A549 (cell line): ENCODE data around the gene PRKD1.

ENCODE experiments used
- ATOH8 ChIP-seq: fragments of 250-450 bp; sonication (Bioruptor Pico); IDR thresholded peaks from 2 replicates; pipeline ENCODE4 v1.5.0; 2020; ENCODE audit warnings: low read depth, mild to moderate bottlenecking, moderate library complexity
- CEBPB ChIP-seq, 2 experiments: fragments of >200 bp in 1 of 2; sonication (Bioruptor Twin) in 1 of 2; formaldehyde crosslinking in 1 of 2; IDR thresholded peaks; 2 replicates each; pipeline ENCODE4 v1.6.1; 2012 to 2016
- ESRRA ChIP-seq: fragments of 150-350 bp; IDR thresholded peaks from 2 replicates; pipeline ENCODE4 v1.6.1; 2014; ENCODE audit warnings: mild to moderate bottlenecking, low read length, borderline replicate concordance
- FOSL2 ChIP-seq, 2 experiments: fragments of 450-650 bp in 1 of 2; fragments of >200 bp in 1 of 2; sonication (Bioruptor Twin) in 1 of 2; formaldehyde crosslinking; IDR thresholded peaks; 2 replicates each; pipeline versions ENCODE4 v1.5.0 to v1.6.1; 2016 to 2020; ENCODE audit warnings: mild to moderate bottlenecking in 1 of 2, moderate library complexity in 1 of 2
- MAZ ChIP-seq: fragments of 150-350 bp; IDR thresholded peaks from 2 replicates; pipeline ENCODE4 v1.6.1; 2014; ENCODE audit warnings: antibody characterized with exemption, low read depth, low read length, borderline replicate concordance
- NR3C1 ChIP-seq: fragments of >200 bp; sonication (Bioruptor Twin); formaldehyde crosslinking; IDR thresholded peaks from 3 replicates; pipeline ENCODE4 v1.6.1; 2017
- POLR2A ChIP-seq: IDR thresholded peaks from 2 replicates; pipeline ENCODE4 v1.6.1; 2012; ENCODE audit warnings: mild to moderate bottlenecking, low read length
- REST ChIP-seq: fragments of 200-600 bp; sonication (generic); IDR thresholded peaks from 2 replicates; pipeline ENCODE4 v1.6.1; 2016; ENCODE audit warnings: antibody characterized with exemption, mild to moderate bottlenecking, moderate library complexity
- TP53 ChIP-seq: fragments of 250-450 bp; sonication (Bioruptor Pico); IDR thresholded peaks from 2 replicates; pipeline ENCODE4 v1.5.0; 2021; ENCODE audit warnings: mild to moderate bottlenecking, moderate library complexity
- TF ChIP-seq, protein P1 (sequence below): fragments of >200 bp; sonication (Bioruptor Twin); formaldehyde crosslinking; IDR thresholded peaks from 3 replicates; pipeline ENCODE4 v1.5.1; 2016
- TF ChIP-seq, protein P2 (sequence below): IDR thresholded peaks from 2 replicates; pipeline ENCODE4 v1.6.1; 2012
- TF ChIP-seq, protein P3 (sequence below): fragments of 150-350 bp; IDR thresholded peaks from 2 replicates; pipeline ENCODE4 v1.6.1; 2014; ENCODE audit warnings: low read depth, mild to moderate bottlenecking, low read length

DNA sequence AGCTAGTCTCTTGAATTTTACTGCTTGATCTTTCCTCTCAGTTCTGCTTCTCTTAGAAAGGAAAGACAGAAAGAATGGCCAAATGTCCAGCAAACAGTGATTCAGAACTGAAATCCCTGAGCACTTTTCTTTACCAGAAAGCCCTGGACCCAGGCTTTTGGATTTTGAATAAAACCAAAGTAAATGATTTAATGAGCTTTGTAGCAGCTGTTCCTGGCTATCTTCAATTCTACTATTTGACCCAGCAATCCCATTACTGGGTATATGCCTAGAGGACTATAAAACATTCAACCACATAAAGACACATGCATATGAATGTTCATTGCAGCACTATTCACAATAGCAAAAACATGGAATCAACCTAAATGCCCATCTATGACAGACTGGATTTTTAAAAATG, 187.2 kb downstream of the PRKD1 start:
- TF ChIP-seq CEBPB (IDR thresholded peaks at IDR 0.05) (no peak), ATOH8 (CRISPR knock-in tag) (no peak), REST (no peak), POLR2A (no peak), TP53 (CRISPR knock-in tag) (no peak), FOSL2 (IDR thresholded peaks at IDR 0.05) (no peak), FOSL2 (CRISPR knock-in tag; IDR thresholded peaks at IDR 0.05) (no peak), MAZ (no peak), ESRRA (no peak), NR3C1 (no peak)
- TF ChIP-seq, protein P1, sequence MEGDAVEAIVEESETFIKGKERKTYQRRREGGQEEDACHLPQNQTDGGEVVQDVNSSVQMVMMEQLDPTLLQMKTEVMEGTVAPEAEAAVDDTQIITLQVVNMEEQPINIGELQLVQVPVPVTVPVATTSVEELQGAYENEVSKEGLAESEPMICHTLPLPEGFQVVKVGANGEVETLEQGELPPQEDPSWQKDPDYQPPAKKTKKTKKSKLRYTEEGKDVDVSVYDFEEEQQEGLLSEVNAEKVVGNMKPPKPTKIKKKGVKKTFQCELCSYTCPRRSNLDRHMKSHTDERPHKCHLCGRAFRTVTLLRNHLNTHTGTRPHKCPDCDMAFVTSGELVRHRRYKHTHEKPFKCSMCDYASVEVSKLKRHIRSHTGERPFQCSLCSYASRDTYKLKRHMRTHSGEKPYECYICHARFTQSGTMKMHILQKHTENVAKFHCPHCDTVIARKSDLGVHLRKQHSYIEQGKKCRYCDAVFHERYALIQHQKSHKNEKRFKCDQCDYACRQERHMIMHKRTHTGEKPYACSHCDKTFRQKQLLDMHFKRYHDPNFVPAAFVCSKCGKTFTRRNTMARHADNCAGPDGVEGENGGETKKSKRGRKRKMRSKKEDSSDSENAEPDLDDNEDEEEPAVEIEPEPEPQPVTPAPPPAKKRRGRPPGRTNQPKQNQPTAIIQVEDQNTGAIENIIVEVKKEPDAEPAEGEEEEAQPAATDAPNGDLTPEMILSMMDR, result no peak
- TF ChIP-seq, protein P2, sequence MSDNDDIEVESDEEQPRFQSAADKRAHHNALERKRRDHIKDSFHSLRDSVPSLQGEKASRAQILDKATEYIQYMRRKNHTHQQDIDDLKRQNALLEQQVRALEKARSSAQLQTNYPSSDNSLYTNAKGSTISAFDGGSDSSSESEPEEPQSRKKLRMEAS, result no peak
- TF ChIP-seq, protein P3, sequence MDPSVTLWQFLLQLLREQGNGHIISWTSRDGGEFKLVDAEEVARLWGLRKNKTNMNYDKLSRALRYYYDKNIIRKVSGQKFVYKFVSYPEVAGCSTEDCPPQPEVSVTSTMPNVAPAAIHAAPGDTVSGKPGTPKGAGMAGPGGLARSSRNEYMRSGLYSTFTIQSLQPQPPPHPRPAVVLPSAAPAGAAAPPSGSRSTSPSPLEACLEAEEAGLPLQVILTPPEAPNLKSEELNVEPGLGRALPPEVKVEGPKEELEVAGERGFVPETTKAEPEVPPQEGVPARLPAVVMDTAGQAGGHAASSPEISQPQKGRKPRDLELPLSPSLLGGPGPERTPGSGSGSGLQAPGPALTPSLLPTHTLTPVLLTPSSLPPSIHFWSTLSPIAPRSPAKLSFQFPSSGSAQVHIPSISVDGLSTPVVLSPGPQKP, result no peak
